HepG2 (cell line): ENCODE measurements around the gene LAMB3. TPM values are rescaled to one million over a fixed set of nuclear protein-coding genes. Genes with fewer than 3 reads are reported as not detected.

Experiments used
- ATAC-seq: fragments of 200-7000 bp; cut with Tn5 transposase; 3 replicates; pipeline ENCODE4 v1.9.1; 2020; ENCODE audit warnings: mild to moderate bottlenecking, moderate library complexity
- BruUV-seq: library from RNA; stranded (reverse); fragments of 400-500 nt; replicated peaks from 2 replicates; lab custom pipeline; 2021; lab: Mats Ljungman, UMichigan
- CTCF ChIA-PET: fragments of 300-600 bp; formaldehyde crosslinking; extraction: SDS; loops from one replicate; lab custom pipeline; 2021; ENCODE audit warnings: low total read pairs, inconsistent platforms, low intra/inter-chr PET ratio; lab: Yijun Ruan, JAX
- POLR2A ChIA-PET: fragments of 350-600 bp; sonication (Branson Sonifier 250); formaldehyde crosslinking; loops from one replicate; lab custom pipeline; 2020; ENCODE audit warnings: antibody characterized with exemption, inconsistent platforms; lab: Yijun Ruan, JAX
- DNase-seq: peaks from one replicate; pipeline ENCODE4 v3.0.0-alpha.2; 2015; ENCODE audit warnings: low spot score
- FAIRE-seq: peaks from 3 replicates; lab custom pipeline; 2011; peaks lifted over from hg19 to GRCh38; lab: Jason Lieb, UNC
- H2AFZ ChIP-seq: one replicate; pipeline ENCODE4 v1.6.1; 2011; ENCODE audit warnings: low read length, inconsistent platforms
- H3K27ac ChIP-seq: fragments of 300-600 bp; 3 replicates; pipeline ENCODE4 v1.8.0; 2011; ENCODE audit warnings: mixed run types, mild to moderate bottlenecking, mixed read lengths, low read length, inconsistent platforms; ENCODE audit not compliant: insufficient read depth; ENCODE audit errors: extremely low read length
- H3K27me3 ChIP-seq, 2 experiments: fragments of 200-600 bp in 1 of 2; 2 replicates in 1 of 2; 3 replicates in 1 of 2; pipeline versions ENCODE4 v1.6.0 to v1.8.0; 2011; ENCODE audit warnings: low read length in 2 of 2, mild to moderate bottlenecking in 2 of 2, moderate library complexity in 2 of 2, inconsistent platforms in 1 of 2; ENCODE audit not compliant: insufficient read depth in 2 of 2, control insufficient read depth in 1 of 2
- H3K36me3 ChIP-seq, 2 experiments: fragments of 200-600 bp in 1 of 2; replicated peaks in 1 of 2; 2 replicates in 1 of 2; 3 replicates in 1 of 2; pipeline versions ENCODE4 v1.5.1 to v1.8.0; 2011; ENCODE audit warnings: low read length in 2 of 2, inconsistent platforms in 1 of 2; ENCODE audit not compliant: insufficient read depth in 2 of 2, control insufficient read depth in 1 of 2
- H3K4me1 ChIP-seq: 2 replicates; pipeline ENCODE4 v1.5.1; 2012; ENCODE audit warnings: low read length, inconsistent platforms; ENCODE audit not compliant: insufficient read depth
- H3K4me2 ChIP-seq: 2 replicates; pipeline ENCODE4 v1.6.0; 2011; ENCODE audit warnings: low read depth, low read length, inconsistent platforms
- H3K4me3 ChIP-seq, 3 experiments: fragments of 200-600 bp in 1 of 3; sonication (generic), shearing (Covaris generic) in 1 of 3; replicated peaks in 1 of 3; 2 replicates each; pipeline ENCODE4 v1.5.1; 2011 to 2016; ENCODE audit warnings: low read length in 3 of 3, inconsistent platforms in 2 of 3, low read depth in 2 of 3, mild to moderate bottlenecking in 2 of 3, control low read depth in 1 of 3, mixed read lengths in 1 of 3; ENCODE audit not compliant: insufficient read depth in 1 of 3
- H3K79me2 ChIP-seq: one replicate; pipeline ENCODE4 v1.6.1; 2011; ENCODE audit warnings: low read length, inconsistent platforms; ENCODE audit not compliant: insufficient read depth
- H3K9ac ChIP-seq: 2 replicates; pipeline ENCODE4 v1.6.0; 2011; ENCODE audit warnings: mild to moderate bottlenecking, low read depth, low read length, inconsistent platforms; ENCODE audit not compliant: insufficient read depth
- H3K9me3 ChIP-seq: 2 replicates; pipeline ENCODE4 v1.5.1; 2012; ENCODE audit warnings: mild to moderate bottlenecking, low read length
- H4K20me1 ChIP-seq: 2 replicates; pipeline ENCODE4 v1.6.0; 2011; ENCODE audit warnings: inconsistent platforms, mild to moderate bottlenecking, low read length, moderate library complexity; ENCODE audit not compliant: insufficient read depth
- CREM ChIP-seq, 2 experiments: sonication (generic) in 1 of 2; formaldehyde crosslinking in 1 of 2; IDR thresholded peaks; 2 replicates each; pipeline versions ENCODE4 v1.4.0 to v1.6.1; 2016 to 2020; ENCODE audit warnings: antibody characterized with exemption in 1 of 2, mild to moderate bottlenecking in 1 of 2, missing genetic modification reagents in 1 of 2
- MATR3 ChIP-seq: sonication (generic); formaldehyde crosslinking; IDR thresholded peaks from 2 replicates; pipeline ENCODE4 v1.4.0; 2020; ENCODE audit warnings: missing genetic modification reagents
- NR3C1 ChIP-seq: sonication (generic); formaldehyde crosslinking; IDR thresholded peaks from 2 replicates; pipeline ENCODE4 v1.4.0; 2020; ENCODE audit warnings: missing genetic modification reagents
- SIN3B ChIP-seq: fragments of 150-350 bp; IDR thresholded peaks from 2 replicates; pipeline ENCODE4 v1.6.1; 2014; ENCODE audit warnings: low read length
- SRF ChIP-seq: IDR thresholded peaks from 2 replicates; pipeline ENCODE4 v1.6.1; 2011; ENCODE audit warnings: mild to moderate bottlenecking, low read depth, low read length, moderate library complexity
- TBX2 ChIP-seq: sonication (generic); formaldehyde crosslinking; IDR thresholded peaks from 2 replicates; pipeline ENCODE4 v1.5.0; 2020; ENCODE audit warnings: missing genetic modification reagents, mild to moderate bottlenecking, borderline replicate concordance
- ZNF552 ChIP-seq: sonication (generic); formaldehyde crosslinking; IDR thresholded peaks from 2 replicates; pipeline ENCODE4 v1.9.0; 2022; ENCODE audit warnings: missing genetic modification reagents, mild to moderate bottlenecking, borderline replicate concordance
- WGBS: methylation state at CpG from one replicate; pipeline ENCODE4 v1.1.6; 2017; ENCODE audit warnings: low lambda C conversion rate; 5-methylcytosine and 5-hydroxymethylcytosine counted together
- in situ Hi-C: cut with HindIII; loops from 2 replicates; pipeline ENCODE4 v1.10.0; 2017; ENCODE audit warnings: low pct_unique_long_range_greater_than_20kb; ENCODE audit not compliant: extremely low pct_ligation_motif_present
- intact Hi-C: fragments of 100-400 bp; cut with micrococcal nuclease; formaldehyde crosslinking; loops from one replicate; pipeline ENCODE4 v1.10.0; 2022; ENCODE audit not compliant: unreplicated experiment
- polyA plus RNA-seq, 8 experiments: library from polyadenylated mRNA; depleted of rRNA in 3 of 8; stranded (reverse) in 7 of 8; unstranded in 1 of 8; fragments of >200 nt; fragmentation: Illumina TruSeq in 4 of 8; extraction: Trizol in 4 of 8; gene quantifications; 2 replicates each; pipeline versions ENCODE4 v1.2.1 to v1.2.3, GENCODE V29; 2011 to 2016; ENCODE audit warnings: low read depth in 4 of 8, missing spikeins in 1 of 8, mixed read lengths in 1 of 8; ENCODE audit not compliant: insufficient read depth in 1 of 8
- total RNA-seq, 5 experiments: library from RNA; depleted of rRNA; stranded (reverse); fragments of >200 nt; fragmentation: Illumina TruSeq; extraction: Trizol; gene quantifications; 2 replicates each; pipeline ENCODE4 v1.2.3, GENCODE V29; 2016; ENCODE audit warnings: low read depth in 1 of 5

Gene LAMB3
- total and polyA plus RNA-seq, 2 of the 13 experiments (the other 11 are each of a cell fraction or from before 2014, with no cell fraction given) = 0.18 to 0.24 TPM

- ATAC-seq (no peak), DNase-seq (no peak), FAIRE-seq (no peak)
- no peaks in the 10 kb centered on the region for H3K27me3 ChIP-seq
- no peak overlapping the region for H3K4me2 ChIP-seq
- in situ Hi-C loops = no loop called here
- H3K4me1 ChIP-seq = peaks cover 9% of the 10 kb centered on the region
- no peaks in the 10 kb centered on the region for H3K79me2 ChIP-seq
- no TSS peak for BruUV-seq
- intact Hi-C loops = no loop called here
- POLR2A ChIA-PET = no interaction called here
- no peaks in the 10 kb centered on the region for H3K36me3 ChIP-seq
- no peak overlapping the region for H2AFZ ChIP-seq
- CTCF ChIA-PET = no interaction called here
- TF ChIP-seq CREM (IDR thresholded peaks at IDR 0.05) (no peak), CREM (CRISPR knock-in tag; IDR thresholded peaks at IDR 0.05) (no peak), TBX2 (CRISPR knock-in tag) (no peak), NR3C1 (CRISPR knock-in tag) (no peak), SIN3B (no peak), ZNF552 (CRISPR knock-in tag) (no peak)
- WGBS = 20% methylated on average over 1 of the region's 11 CpGs
- H4K20me1 ChIP-seq = no peaks in the 10 kb centered on the region
- no peaks in the 10 kb centered on the region for H3K9me3 ChIP-seq
- H3K9ac ChIP-seq = no peak overlapping the region
- no peak overlapping the region for H3K4me3 ChIP-seq
- no peak overlapping the region for H3K27ac ChIP-seq
Measured at GRCh38 chr1:209618291-209618690, 33.9 kb downstream of the LAMB3 start.

GRCh38 chr1:209617755-209618154 is 34.5 kb downstream of the LAMB3 start:
- H3K4me1 ChIP-seq = peaks cover 9% of the 10 kb centered on the region
- BruUV-seq = no TSS peak
- H3K27ac ChIP-seq = no peak overlapping the region
- intact Hi-C loops = no loop called here
- no peak overlapping the region for H2AFZ ChIP-seq
- H4K20me1 ChIP-seq = no peaks in the 10 kb centered on the region
- 78% methylated on average over 6 of the region's 6 CpGs for WGBS
- no peak for ATAC-seq
- POLR2A ChIA-PET = no interaction called here
- no peak for DNase-seq
- CTCF ChIA-PET = no interaction called here
- no peak overlapping the region for H3K4me3 ChIP-seq
- H3K36me3 ChIP-seq = no peaks in the 10 kb centered on the region
- no peak for FAIRE-seq
- peak; percentile 56; the same call in 1 of the 2 replicates for TF ChIP-seq SRF
- no peak for TF ChIP-seq MATR3 (CRISPR knock-in tag)
- TF ChIP-seq, all 625 proteins: peak for 1
- Histone ChIP-seq H3K9me3 (no peaks in the 10 kb centered on the region), H3K4me2 (no peak overlapping the region), H3K79me2 (no peaks in the 10 kb centered on the region), H3K27me3 (no peaks in the 10 kb centered on the region), H3K9ac (no peak overlapping the region)
- in situ Hi-C loops = no loop called here
